ENCODE measurements around the gene LARP1.
"Not testable (repeated sequence)": the region's sequence is repeated elsewhere in the genome, so short reads cannot be mapped to it uniquely, and the experiment has no call there.

The LARP1 gene

DNA sequence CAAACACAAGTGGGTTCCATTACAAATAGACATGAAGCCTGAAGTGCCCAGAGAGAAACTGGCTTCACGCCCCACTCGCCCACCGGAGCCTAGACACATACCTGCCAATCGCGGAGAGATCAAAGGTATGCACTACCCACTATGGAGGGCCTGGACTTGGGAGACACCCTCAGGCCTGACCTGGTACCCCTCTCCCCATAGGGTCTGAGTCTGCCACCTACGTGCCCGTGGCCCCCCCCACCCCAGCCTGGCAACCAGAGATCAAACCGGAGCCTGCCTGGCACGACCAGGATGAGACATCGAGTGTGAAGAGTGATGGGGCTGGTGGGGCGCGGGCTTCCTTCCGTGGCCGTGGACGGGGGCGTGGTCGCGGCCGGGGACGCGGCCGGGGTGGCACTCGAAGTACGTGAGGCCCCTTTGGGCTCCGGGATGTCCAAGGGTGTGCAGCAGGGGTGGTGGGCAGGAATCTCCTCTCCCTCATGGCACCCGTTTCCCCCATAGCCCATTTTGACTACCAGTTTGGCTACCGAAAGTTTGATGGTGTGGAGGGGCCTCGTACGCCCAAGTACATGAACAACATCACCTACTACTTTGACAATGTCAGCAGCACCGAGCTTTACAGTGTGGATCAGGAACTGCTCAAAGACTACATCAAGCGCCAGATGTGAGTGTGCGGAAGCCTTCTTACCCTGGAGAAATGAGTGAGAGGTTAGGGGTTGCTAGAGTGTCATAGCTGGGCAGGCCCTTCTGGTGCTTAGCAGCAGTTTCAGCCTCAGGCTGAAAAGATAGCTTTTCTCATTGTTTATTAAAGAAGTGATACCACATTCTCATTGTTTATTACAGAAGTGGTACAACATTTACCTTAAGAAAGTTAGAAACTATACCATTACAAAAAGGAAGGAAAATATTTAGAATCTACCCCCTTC lies 38.7 kb downstream of the LARP1 start:
- no peak for DNase-seq (ENCODE audit: low read depth in 2 of 2)

DNA sequence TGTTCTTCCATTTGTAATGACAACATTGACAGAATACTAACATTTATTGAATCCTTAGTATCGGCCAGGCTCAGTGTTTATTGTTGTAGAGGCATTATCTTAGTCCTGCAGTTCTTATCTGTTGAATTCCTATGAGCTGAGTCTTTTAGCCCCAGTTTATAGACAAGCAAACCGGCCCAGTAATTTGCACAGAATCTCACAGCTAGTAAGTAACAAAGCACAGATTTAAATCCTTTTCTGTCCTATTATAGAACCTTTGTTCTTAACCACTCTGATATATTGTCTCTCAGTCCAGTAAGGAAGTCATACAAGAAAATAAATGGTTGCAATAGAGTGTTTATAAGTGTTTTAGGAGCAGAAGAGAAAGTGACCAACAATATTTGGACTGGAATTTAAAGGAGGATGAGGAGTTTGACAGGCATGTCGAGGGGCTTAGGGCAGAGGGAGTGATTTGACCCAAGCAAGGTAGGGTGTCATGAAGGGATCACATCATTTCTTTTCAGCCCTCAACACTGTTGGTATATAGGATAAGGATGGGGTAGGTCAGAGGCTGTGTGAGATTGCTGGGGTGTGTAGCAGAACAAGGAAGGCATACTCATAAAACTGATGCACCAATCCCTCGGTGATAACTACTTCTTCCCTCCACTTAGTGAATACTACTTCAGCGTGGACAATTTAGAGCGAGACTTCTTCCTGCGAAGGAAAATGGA lies 39.5 kb downstream of the LARP1 start:
- no peak for DNase-seq (ENCODE audit: low read depth in 2 of 2)

DNA sequence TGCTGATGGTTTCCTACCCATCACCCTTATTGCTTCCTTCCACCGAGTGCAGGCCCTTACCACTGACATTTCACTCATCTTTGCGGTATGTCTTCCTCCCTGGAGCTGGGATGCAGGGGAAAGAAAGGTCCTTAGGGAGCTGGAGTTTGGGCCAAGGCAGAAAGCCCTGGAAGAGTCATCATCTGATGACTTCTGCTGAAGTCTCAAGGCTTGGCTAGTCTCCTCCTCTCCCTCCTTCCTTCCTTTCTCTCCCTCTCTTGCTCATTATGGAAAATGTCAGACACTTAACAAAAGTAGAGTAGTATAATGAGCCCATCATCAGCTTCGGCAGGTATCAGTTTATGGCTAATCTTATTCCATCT lies 40.0 kb downstream of the LARP1 start:
- DNase-seq (ENCODE audit: low read depth in 2 of 2): no peak

DNA sequence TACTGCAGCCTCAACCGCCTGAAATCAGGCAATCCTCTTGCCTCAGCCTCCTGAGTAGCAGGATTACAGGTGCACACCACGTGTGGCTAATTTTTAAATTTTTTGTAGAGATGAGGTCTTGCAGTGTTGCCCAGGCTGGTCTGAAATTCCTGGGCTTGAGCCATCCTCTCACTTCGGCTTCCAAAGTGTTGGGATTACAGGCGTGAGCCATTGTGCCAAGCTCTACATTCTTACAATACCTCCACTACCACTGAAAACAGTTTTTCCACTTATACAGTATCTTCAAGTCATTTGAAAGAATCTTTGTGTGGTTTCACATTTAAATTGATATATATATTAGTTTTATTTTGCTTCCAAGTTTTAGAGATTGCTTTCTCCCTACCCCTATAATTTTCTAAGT lies 42.6 kb downstream of the LARP1 start:
- DNase-seq (ENCODE audit: low read depth in 2 of 2): no peak

DNA sequence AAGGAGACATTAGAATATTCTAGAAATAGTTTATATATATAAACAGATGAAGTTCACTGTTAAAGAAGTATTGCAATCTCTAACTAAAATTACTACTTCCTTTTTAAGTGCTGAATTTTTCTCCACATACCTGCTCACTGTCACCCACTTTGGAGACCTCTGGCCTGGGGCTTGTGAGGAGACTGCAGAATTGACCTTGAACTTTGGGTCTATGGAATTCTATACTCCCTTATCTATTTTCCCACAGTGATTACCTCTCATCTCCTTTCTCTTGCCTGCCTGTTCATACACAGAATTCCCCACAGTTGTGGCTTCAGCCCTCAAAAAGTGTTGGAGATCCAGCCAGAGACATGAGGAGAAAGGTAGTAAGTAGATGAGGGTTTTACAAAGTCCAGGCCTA lies 45.4 kb downstream of the LARP1 start:
- DNase-seq (ENCODE audit: low read depth in 2 of 2): no peak

DNA sequence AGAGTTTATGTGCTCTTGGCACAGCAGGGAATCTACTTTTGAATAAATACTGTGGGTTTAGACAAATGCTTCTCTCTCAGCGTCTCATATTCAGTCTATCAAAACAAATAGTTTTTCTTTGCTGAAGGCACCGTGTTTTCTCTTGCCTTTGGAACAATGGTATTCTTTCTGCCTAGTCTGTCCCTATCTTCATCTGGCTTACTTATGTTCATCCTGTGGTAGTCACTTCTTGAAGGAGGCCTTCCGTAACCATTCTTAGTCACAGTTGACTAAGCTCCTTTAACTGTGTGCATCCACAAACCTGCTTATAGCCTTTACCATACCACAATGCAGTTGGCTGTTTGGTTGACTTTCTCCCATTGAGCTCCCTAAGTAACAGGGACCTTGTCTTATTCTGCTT lies 45.9 kb downstream of the LARP1 start:
- DNase-seq (ENCODE audit: low read depth in 2 of 2): no peak

DNA sequence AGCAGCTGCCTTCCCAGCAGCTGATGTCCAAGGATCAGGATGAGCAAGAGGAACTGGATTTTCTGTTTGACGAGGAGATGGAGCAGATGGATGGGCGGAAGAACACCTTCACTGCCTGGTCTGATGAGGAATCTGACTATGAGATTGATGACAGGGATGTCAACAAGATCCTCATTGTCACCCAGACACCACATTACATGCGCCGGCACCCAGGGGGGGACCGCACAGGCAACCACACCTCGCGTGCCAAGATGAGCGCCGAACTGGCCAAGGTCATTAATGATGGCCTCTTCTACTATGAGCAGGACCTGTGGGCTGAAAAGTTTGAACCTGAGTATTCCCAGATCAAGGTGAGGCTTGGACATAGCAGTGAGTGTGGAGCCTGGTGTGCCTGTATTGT lies 46.9 kb downstream of the LARP1 start:
- no peak for DNase-seq (ENCODE audit: low read depth in 2 of 2)

DNA sequence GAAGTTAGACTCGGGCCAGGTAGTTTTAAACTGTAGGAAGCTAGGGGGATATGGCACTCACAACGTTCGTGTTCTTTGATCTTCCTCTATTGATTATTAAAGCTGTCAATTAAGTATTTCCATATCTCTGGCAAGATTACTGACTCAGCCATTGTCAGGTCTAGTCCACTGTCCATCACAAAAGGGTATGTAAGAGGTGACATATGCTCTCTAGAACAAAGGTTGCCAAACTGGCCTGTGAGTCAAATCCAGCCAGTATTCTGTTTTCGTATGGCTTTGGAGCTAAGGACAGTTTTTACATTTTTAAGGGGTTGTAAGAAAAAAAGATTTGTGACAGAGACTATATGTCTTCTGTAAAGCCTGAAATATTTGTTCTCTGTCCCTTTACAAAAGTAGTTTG lies 51.0 kb downstream of the LARP1 start:
- no peak for DNase-seq (ENCODE audit: low read depth in 2 of 2)

DNA sequence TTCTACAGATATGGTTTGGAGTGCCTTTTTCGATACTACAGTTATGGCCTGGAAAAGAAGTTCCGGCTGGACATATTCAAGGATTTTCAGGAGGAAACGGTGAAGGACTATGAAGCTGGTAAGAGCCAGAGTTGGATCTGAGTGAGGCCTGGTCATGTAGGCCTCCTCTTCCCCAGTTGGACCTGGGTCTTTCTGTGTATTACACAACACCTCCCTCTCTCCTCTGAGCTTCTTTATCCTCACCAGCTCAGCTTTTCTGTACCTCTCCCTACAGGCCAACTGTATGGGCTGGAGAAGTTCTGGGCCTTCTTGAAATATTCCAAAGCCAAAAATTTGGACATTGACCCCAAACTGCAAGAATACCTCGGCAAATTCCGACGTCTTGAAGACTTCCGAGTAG lies 56.1 kb downstream of the LARP1 start:
- DNase-seq (ENCODE audit: low read depth in 2 of 2): no peak

DNA sequence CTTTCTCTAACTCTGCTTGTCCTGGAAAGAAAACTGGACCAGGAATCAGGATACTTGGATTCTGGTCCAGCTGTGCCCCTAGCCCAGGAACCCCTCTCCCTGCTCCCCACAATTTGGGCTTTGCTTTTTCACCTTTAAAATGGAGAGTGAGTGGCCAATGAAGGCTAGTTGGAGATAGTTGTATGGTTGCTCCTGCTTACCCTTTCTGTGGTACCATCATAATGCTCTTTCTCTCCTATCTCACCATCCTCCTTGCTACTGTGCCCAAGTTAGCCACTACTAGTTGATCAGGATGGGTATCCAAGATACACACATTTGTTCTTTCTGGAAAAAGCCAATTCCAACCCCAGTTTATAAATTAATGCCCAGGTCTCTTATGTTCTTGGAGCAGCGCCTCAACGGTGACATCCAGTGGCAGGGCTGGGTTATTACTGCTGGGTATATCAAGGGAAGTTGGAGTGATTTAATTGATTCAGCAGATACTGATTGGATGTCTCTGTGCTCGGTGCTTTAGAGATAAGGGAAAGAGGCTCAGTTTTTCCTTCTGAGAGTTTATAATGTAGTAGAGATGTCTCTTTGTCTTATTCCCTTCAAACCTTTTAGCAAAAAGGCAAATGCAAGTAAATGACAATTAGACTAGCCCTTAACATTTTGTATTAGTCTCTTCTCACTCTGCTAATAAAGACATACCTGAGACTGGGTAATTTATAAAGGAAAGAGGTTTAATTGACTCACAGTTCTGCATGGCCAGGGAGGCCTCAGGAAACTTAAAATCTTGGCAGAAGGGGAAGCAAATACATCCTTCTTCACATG lies 56.7 kb downstream of the LARP1 start:
- peak; percentile 38 to 49 for DNase-seq (ENCODE audit: low read depth in 2 of 2)

DNA sequence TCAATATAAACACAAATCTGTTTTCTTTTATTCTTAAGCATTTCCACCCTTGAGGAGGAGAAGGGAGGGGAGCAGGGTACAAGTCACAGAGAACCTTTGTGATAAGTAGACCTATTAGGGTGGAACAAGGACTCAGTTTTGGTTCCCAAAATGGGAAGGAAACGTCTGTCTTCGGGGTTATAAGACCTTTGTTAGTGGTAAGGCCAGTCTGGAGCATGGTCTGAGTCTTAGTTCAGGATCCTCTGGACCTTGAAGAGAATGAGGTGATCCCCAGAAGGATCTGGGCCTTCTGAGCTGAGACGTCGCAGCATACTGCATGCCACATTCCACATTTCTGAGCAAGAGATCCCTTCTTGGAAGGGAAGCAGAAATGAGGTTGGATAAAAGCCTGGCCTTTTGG lies 58.0 kb downstream of the LARP1 start:
- DNase-seq (ENCODE audit: low read depth in 2 of 2): no peak

DNA sequence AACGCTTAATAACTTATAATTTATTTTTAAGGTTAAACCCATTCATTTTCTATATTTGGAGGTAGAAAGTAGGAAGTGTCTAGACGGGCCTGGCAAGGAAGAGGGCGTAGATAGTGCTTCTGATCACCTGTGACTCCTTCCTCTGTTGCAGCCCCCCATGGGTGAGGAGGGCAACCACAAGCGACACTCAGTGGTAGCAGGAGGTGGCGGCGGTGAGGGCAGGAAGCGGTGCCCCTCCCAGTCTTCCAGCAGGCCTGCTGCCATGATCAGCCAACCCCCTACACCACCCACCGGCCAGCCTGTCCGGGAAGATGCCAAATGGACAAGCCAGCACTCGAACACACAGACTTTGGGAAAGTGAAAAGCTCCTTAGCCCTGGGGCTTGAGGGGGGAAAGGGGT lies 58.6 kb downstream of the LARP1 start:
- no peak for DNase-seq (ENCODE audit: low read depth in 2 of 2)

DNA sequence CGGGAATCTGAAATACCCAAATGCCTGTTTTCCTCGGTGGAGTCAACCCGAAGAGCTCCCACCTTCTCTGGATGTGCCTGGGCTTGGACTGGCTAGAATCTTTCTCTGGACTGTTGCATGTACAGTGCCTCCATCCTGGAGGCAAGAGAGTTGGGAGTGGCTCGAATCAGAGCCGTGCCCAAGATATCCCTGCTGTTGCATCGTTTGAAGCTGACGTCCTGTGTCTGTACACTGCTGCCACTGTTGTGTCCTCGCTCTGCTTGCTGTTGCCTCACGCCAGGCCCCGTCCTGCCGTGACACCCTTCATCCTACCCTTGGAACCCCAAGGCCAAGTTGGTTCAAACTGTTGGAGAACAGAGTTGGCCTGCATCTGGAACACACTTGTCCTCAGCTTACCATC lies 59.8 kb downstream of the LARP1 start:
- no peak for DNase-seq (ENCODE audit: low read depth in 2 of 2)

DNA sequence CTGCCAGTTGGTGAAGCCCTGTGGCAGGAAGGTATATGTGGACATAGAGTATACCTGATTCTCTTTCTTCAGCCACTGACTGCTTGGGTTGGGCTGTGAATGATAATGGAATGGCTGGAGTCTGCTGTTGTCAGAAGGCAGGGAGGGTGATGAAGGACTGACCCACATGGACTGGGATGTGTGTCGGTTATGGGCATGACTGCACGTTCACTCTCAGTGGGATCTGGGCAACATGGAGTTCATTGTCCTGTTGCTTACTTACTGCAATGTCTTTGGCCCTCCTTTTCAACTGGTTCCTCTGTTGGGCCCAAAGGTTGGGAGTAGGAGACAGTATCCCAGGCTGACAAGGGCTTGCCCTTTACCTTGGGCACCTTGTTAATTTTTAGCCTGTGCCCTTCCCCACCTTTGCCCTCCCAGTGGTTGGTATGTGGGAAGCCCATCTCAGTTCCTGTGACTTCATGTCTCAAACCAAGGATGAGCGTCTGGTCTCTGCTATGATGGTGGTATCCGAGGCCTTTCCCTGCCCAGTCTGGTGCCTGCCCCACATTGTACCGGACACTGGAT lies 60.6 kb downstream of the LARP1 start:
- no peak for DNase-seq (ENCODE audit: low read depth in 2 of 2)

DNA sequence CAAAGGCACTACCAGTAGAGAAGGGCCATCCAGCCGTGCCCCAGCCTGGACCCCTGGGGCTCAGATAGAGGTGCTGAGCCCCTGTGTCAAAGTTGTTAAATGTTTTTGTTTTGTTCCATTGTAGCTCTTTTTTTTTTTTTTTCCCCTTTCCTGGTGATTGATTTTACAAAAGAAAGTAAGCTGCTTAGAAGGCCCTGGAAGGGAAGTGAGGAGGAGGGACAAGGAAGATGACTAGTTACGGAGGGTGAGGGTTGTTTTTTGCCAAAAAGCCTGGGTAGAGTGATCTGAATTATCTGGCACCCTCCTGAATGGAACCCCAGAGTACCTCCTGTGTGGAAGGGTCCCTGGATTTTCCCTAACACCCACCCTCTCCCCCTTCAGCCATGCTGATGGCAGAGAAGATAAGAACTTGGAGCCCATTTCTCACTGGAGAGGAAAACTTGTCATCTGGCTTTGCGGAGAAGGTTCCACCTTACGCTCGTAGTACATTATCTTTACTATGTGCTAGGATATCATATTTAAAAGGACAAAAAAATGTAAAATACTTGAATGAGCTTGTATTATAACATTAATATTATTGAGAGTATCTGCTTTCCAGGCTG lies 61.8 kb downstream of the LARP1 start:
- no peak for DNase-seq (ENCODE audit: low read depth in 2 of 2)

DNA sequence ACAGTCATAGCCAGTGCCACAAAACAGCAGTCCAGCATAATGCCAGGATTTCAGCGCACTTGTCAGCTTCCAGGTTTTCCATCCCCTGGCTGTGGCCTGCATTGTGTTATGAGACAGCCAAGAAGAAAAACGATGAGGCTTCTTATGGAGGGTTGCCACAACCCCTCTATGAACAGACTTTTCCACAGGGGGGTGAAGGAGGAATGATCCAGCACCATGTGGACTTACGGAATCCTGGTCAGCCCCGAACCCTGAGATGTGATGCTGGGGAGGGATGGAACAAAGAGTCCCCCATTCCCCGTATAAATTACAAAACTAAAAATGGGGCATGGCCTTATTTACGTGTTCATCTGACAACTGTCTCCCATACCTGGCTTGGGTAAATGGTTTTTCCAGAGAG lies 62.6 kb downstream of the LARP1 start:
- DNase-seq (ENCODE audit: low read depth in 2 of 2): no peak

DNA sequence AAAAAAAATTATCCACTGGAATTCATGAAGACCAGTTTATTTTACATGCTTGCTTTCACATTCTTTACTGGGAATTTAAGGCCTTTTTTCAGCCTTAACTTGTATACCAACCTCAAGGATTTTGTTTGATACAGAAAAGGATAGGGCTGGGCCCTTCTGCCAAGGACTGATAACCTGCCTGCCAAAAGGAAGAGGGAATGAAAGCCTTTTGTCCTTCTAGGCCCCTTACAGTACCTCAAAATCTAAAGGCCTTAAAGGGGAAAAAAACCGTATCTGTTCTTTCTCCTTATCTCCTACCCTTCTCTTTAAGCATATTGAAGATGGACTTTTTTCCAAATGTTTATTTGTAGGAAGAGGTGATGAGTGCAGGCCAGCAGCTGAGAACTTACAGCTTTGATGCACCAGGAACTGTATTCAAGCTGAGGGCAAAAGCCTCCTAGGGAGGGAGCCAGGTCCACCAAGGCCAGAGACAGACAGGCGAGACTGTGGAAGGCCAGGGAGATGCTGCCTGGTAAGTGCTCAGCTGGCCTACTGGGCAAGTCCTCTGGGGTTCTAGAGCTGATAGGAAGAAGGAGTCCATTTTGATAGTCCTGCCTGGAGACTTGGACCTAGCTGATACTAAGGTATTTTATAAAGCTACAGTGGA lies 63.4 kb downstream of the LARP1 start:
- no peak for DNase-seq (ENCODE audit: low read depth in 2 of 2)

DNA sequence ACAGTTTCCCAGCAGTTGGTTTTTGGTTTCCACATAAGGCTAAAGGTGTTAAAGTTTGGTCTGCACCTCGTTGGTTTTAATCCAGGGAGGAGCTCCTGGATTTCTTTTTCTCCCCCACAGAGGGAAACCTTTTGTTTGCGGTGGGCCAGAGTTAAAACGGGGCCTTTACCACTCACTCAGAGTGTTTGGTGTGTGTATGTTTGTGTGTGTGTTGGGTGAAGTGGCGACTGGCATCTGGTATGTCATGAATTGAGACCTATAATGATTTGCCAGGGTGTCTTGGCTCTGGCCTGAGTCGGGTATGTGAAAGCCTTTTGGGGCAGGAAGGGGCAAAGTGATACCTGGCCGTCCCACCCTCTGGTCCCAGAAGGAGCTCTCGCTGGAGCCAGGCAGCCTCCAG lies 64.4 kb downstream of the LARP1 start:
- DNase-seq (ENCODE audit: low read depth in 2 of 2): no peak

DNA sequence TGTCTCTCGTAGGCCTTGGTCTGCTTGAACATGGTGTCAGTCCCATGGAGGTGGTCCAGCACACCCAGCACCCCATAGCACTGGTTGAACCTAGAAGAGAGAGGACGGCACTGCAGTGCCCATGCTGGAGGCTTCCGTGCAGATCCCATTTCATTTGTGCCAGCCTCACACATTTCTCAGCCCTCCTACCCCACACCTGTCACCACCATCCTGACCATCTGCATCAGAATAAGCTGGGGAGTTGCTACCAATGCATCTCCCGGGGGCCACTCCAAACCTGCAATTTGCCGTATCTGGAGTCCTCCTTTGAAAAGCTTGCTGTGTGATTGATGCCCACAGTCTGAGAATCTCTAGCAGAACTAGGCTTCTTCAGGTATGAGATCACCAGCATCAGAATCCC lies 65.2 kb downstream of the LARP1 start:
- no peak for DNase-seq (ENCODE audit: low read depth in 2 of 2)

DNA sequence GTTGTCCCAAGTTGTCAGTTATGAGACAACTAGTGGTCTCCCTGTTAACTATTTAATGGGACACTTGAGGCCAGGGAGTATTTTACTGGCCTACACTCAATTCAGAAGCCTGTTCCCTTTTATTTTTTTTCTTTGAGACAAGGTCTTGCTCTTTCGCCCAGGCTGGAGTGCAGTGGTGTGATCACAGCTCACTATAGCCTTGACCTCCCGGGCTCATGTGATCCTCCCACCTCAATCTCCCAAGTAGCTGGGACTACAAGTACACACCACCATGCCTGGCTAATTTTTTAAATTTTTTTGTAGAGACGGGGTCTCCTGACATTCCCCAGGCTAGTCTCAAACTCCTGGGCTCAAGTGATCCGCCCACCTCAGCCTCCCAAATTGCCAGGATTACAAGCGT lies 67.7 kb downstream of the LARP1 start:
- not testable (repeated sequence) for DNase-seq (ENCODE audit: low read depth in 2 of 2)

DNA sequence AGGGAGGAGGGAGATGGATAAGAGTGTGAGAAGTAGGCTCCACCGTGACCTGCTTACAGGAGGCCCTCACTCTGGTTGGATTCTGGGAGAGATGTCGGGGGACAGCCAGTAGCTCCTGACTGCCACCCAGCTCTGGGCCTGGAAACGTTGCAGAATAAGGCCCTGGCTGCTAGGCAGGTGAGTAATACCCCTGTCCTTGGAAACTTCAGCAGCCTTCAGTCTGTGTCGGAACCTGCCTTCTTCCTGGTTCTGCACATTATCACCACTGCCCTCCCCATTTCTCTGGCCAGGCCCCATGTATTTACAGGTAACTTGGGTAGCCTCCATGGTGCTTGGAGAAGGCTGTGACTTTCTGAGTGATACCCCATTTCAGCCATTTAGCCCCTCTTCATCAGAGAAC lies 68.4 kb downstream of the LARP1 start:
- DNase-seq (ENCODE audit: low read depth in 2 of 2): no peak
